Suppressor macrophage (primary cell): Measurements from ENCODE around the gene GSX1.

Source experiments
- DNase-seq, 4 experiments: peaks; one replicate each; pipeline ENCODE4 v3.0.0-alpha.2; 2020 to 2022

Gene GSX1

DNA sequence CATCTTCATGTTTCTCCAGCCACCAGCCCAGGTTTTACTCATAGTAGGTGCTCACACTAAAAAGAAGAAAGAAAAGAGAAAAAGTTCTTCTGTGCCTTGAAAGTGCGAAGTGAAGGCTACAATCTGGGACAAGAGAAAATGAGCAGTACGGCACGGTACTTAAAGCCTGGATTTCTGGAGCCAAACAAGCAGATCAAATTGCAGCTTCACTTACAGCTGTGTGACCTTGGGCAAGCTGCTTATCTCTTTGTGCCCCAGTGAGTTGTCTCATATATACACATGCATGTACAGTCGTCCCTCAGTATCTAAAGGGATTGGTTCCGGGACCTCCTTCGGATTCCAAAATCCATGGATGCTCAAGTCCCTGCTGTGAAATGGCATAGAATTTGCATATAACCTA, 41.8 kb downstream of the GSX1 start:
- no peak for DNase-seq

DNA sequence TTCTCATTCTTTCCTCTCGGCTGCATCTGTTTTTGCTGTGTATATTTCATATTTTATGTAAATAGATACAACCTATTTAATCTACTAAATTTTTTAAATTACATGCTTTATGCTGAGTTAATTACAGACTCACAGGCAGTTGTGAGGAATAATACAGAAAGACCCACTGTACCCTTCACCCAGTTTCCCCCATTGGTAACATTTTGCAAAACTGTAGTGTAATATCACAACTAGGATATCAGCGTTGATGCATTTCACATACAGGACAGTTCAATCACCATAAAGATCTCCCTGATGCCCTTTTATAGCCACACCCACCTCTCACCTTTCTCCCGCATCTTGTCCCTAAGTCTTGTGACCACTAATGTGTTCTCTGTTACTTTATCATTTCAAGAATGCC, 43.5 kb downstream of the GSX1 start:
- DNase-seq: no peak

DNA sequence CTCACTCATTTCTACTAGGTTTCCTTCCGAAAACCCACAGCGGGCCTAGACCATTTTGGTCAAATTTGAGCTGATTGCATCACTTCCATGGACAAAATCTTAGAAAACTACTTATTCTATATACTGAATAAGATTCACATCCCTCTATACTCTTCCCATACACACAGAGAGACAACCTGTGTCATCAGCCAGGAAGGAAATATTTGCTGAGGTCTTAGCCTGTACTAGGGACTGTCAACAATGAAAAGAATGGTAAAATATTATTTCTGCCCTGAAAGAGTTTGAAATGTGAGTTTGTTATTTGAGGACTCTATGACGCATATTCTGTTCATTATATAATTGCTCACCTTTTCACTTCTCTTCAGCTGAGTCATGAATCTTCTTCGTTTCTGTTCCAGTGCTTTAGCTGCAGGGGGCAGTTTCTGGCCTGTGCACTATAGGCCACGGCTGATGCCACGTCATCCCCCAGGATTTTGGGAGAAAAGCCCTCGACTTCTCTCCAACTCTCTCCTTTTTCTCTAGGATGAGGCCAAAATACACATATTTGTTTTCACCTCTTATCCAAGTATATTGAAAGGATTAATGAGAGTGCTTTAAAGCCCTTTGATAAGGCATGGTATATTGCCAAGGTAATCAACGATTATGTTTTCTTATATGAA, 47.7 kb downstream of the GSX1 start:
- no peak for DNase-seq

DNA sequence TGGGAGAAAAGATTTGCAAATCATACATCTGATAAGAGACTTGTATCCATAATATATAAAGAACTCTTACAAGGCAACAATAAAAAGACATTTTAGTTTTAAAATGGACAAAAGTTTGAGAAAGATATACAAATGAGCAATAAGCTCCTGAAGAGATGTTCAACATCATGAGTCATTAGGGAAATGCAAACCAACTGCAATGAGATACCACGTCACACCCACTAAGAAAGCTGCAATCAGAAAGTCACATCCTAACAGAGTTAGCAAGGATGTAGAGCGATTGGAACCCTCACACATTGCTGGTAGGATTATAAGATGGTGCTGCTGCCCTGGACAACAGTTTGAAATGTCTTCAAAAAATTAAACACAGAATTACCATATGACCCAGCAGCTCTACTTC, 50.3 kb downstream of the GSX1 start:
- no peak for DNase-seq
